Endothelial cell (in vitro differentiated cells): ENCODE measurements around the gene GSTK1. TPM values are rescaled to one million over a fixed set of nuclear protein-coding genes. Genes with fewer than 3 reads are reported as not detected.
A peak's percentile ranks its signal among the peaks of the same experiment; 100 is the strongest.
"Not testable (repeated sequence)": the region's sequence is repeated elsewhere in the genome, so short reads cannot be mapped to it uniquely, and the experiment has no call there.

Experiments used
- DNase-seq: peaks from one replicate; pipeline ENCODE4 v3.0.0; 2021; ENCODE audit warnings: low spot score
- H3K27ac Mint-ChIP-seq: one replicate; pipeline ENCODE4 v1.8.0; 2021; ENCODE audit warnings: mixed read lengths, inconsistent platforms; ENCODE audit not compliant: unreplicated experiment
- H3K27me3 Mint-ChIP-seq: one replicate; pipeline ENCODE4 v1.8.0; 2021; ENCODE audit warnings: mild to moderate bottlenecking, moderate library complexity, mixed read lengths, inconsistent platforms; ENCODE audit not compliant: unreplicated experiment
- H3K36me3 Mint-ChIP-seq: one replicate; pipeline ENCODE4 v1.8.0; 2021; ENCODE audit warnings: mild to moderate bottlenecking, low read depth, mixed read lengths, inconsistent platforms; ENCODE audit not compliant: unreplicated experiment
- H3K4me1 Mint-ChIP-seq: one replicate; pipeline ENCODE4 v1.8.0; 2021; ENCODE audit warnings: mild to moderate bottlenecking, mixed read lengths, inconsistent platforms; ENCODE audit not compliant: unreplicated experiment
- H3K4me3 Mint-ChIP-seq: one replicate; pipeline ENCODE4 v1.8.0; 2021; ENCODE audit warnings: mild to moderate bottlenecking, mixed read lengths, inconsistent platforms; ENCODE audit not compliant: unreplicated experiment
- H3K9me3 Mint-ChIP-seq: one replicate; pipeline ENCODE4 v1.8.0; 2021; ENCODE audit warnings: mixed read lengths, inconsistent platforms; ENCODE audit not compliant: unreplicated experiment
- total RNA-seq: library from RNA; stranded (reverse); fragmentation: NEBNext Ultra II Directional; extraction: Animal tissue kit (Norgen Biotek cat#: 25700); gene quantifications from one replicate; pipeline ENCODE4 v1.2.1, GENCODE V29; 2021; ENCODE audit not compliant: unreplicated experiment
- TF ChIP-seq, protein P1 (sequence below): fragments of 200-600 bp; sonication (generic); IDR thresholded peaks from one replicate; pipeline ENCODE4 v1.5.0; 2021; ENCODE audit warnings: antibody characterized with exemption; ENCODE audit not compliant: unreplicated experiment

The GSTK1 gene
- total RNA-seq, 1 donor from 2014 or later, result 80.0 TPM

DNA sequence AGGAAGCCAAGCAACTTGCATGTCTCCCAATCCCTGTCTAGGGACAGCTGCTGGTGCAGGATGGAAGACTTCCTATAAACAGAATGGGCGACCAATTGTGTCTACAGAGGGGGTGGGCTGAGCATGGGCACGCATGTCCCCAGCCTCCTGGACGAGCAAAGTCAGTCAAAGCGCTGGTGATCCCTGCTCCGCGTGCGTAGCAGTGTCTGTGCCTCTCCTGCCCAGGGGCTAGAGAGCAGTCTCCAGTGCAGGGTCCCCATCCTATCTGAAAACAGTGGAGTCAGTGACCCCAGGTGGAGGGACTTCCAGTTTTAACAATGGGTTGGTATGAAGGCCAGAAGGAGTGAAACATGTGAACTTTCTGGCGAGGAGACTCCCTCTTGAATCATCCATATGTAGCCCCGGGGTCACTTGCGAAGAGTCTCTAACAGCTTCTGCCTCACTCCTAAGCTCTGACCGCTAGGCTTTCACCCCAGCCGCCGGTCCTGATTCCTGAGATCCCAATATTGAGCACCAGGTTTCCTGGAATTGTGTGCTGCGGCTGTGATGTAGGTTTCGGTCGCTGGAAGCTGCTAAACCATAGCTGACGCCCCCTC lies 24.2 kb downstream of the GSTK1 start:
- H3K4me1 Mint-ChIP-seq, result peaks cover 63% of the 10 kb centered on the region
- H3K4me3 Mint-ChIP-seq, result peak overlapping the region; percentile 60
- H3K9me3 Mint-ChIP-seq, result peaks cover 4% of the 10 kb centered on the region
- no peak for DNase-seq
- H3K27me3 Mint-ChIP-seq, result peaks cover 18% of the 10 kb centered on the region
- TF ChIP-seq, protein P1, sequence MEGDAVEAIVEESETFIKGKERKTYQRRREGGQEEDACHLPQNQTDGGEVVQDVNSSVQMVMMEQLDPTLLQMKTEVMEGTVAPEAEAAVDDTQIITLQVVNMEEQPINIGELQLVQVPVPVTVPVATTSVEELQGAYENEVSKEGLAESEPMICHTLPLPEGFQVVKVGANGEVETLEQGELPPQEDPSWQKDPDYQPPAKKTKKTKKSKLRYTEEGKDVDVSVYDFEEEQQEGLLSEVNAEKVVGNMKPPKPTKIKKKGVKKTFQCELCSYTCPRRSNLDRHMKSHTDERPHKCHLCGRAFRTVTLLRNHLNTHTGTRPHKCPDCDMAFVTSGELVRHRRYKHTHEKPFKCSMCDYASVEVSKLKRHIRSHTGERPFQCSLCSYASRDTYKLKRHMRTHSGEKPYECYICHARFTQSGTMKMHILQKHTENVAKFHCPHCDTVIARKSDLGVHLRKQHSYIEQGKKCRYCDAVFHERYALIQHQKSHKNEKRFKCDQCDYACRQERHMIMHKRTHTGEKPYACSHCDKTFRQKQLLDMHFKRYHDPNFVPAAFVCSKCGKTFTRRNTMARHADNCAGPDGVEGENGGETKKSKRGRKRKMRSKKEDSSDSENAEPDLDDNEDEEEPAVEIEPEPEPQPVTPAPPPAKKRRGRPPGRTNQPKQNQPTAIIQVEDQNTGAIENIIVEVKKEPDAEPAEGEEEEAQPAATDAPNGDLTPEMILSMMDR, result no peak
- H3K36me3 Mint-ChIP-seq, result peaks cover 21% of the 10 kb centered on the region
- H3K27ac Mint-ChIP-seq, result peak overlapping the region; percentile 26

DNA sequence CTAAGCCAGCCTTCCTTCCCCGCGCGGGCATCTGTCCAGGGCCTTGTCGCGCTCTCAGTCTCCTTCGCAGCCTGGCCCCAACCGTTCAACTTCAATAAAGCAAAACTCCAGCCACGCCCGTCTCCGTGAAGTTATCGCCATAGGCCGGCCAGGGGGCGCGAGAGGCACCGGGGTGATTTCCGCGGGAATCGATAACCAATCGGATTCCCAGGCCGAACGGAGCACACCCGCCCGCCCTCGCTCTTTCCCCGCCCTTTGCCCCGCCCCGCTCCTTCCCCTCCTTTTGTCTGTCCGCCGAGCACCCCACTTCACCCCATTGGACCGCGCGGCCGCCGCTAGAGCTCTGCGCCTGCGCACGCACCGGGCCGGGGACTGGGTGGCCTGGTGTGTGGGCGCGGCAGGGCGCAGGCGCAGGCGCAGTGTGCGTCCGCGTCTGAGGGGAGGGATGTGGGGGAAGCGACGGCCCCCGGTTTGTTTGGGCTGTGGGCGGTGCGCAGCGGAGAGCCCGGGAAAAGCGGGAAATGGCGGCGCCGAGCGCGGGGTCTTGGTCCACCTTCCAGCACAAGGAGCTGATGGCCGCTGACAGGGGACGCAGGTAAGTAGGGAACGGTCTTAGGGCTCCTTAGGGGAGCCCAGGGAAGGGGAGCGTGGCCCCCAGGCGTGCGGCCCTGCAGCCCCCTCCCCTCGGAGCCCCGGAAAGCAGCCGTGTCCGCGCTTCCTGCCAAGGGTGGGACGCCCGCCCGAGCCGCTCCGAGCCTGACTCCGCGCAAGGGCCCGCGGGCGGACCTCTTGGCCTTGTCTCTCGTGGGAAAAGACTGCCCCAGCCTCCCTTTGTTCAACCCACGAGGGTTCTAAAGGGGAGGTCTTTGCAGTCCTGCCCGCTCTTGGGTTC lies 24.9 kb downstream of the GSTK1 start, which contains the start of gene CASP2:
Gene CASP2 (plus strand): TSS at position 417 of the 892 bp plus-strand sequence. CDS start 105 bp downstream, at position 522.
- peak within 1 kb of the TSS; percentile 98 for H3K27ac Mint-ChIP-seq
- H3K4me1 Mint-ChIP-seq, result peaks cover 60% of the 10 kb centered on the region
- H3K4me3 Mint-ChIP-seq, result peak within 1 kb of the TSS; percentile 99
- TF ChIP-seq, protein P1, result no peak
- H3K27me3 Mint-ChIP-seq, result peaks cover 18% of the 10 kb centered on the region
- H3K36me3 Mint-ChIP-seq, result peaks cover 24% of the 10 kb centered on the region
- H3K9me3 Mint-ChIP-seq, result peaks cover 4% of the 10 kb centered on the region
- DNase-seq, result peak; percentile 98

DNA sequence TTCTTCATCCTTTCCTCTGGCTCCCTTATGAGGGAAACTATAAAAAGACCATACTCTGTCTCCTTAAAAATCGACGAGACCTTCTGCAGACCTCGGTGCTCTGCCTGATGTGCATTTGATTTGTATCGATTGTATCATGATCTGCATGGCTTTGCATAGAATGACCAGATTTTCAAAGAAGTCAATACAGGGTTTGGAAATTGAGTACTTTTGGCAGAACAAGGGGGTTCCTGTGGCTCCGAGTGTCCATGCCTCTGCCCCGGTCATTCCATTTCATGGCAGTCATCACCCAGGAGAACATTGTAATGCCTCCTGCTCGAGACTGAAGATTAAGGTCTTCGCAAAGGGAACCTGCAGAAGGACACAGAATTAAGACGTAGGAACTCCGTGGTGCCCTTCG lies 25.6 kb downstream of the GSTK1 start:
- H3K9me3 Mint-ChIP-seq, result peaks cover 4% of the 10 kb centered on the region
- peaks cover 54% of the 10 kb centered on the region for H3K4me1 Mint-ChIP-seq
- DNase-seq, result no peak
- H3K27ac Mint-ChIP-seq, result peak overlapping the region; percentile 98
- H3K27me3 Mint-ChIP-seq, result peaks cover 18% of the 10 kb centered on the region
- TF ChIP-seq, protein P1, result no peak
- peaks cover 30% of the 10 kb centered on the region for H3K36me3 Mint-ChIP-seq
- peak overlapping the region; percentile 99 for H3K4me3 Mint-ChIP-seq

DNA sequence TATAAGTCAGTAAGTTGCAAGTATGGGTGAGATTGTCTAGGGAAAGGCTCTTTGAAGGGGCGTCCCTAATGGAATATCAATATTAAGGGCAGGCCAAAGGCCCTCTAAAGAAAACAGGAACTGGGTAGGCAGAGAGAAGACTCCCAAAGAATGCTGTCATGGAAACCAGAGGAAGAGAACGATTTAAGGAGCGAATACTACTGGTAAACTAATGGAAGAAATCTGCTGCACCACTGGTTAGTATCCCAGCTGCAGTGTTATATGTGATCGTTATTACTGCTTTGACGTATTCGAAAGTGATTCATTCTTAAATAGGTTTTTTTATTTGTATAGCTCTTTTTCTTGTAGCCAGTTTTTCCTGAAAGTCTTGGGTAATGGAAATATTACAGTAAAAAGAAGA lies 26.2 kb downstream of the GSTK1 start:
- peaks cover 4% of the 10 kb centered on the region for H3K9me3 Mint-ChIP-seq
- H3K27ac Mint-ChIP-seq, result peak overlapping the region; percentile 98
- H3K4me1 Mint-ChIP-seq, result peaks cover 48% of the 10 kb centered on the region
- TF ChIP-seq, protein P1, result no peak
- H3K36me3 Mint-ChIP-seq, result peaks cover 35% of the 10 kb centered on the region
- DNase-seq, result no peak
- peak overlapping the region; percentile 99 for H3K4me3 Mint-ChIP-seq
- peaks cover 18% of the 10 kb centered on the region for H3K27me3 Mint-ChIP-seq

DNA sequence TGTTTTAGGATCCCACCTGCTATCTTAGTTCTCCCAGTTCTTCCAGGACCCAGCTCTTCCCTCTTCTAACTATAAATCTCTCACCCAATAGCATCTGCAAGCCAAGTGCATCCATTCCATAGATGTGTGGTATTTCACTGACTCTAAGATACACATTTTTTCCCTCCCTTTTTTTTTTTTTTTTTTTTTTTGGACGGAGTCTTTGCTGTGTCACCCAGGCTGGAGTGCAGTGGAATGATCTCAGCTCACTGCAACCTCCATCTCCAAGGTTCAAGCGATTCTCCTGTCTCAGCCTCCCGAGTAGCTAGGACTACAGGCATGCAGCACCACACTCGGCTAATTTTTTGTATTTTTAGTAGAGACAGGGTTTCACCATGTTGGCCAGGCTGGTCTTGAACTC lies 26.6 kb downstream of the GSTK1 start:
- DNase-seq, H3K9me3 Mint-ChIP-seq: not testable (repeated sequence)
- H3K36me3 Mint-ChIP-seq, result peaks cover 40% of the 10 kb centered on the region
- peak overlapping the region; percentile 99 for H3K4me3 Mint-ChIP-seq
- peaks cover 43% of the 10 kb centered on the region for H3K4me1 Mint-ChIP-seq
- peaks cover 18% of the 10 kb centered on the region for H3K27me3 Mint-ChIP-seq
- H3K27ac Mint-ChIP-seq, result peak overlapping the region; percentile 98
